Measurements from ENCODE around the gene BFSP2.

DNA sequence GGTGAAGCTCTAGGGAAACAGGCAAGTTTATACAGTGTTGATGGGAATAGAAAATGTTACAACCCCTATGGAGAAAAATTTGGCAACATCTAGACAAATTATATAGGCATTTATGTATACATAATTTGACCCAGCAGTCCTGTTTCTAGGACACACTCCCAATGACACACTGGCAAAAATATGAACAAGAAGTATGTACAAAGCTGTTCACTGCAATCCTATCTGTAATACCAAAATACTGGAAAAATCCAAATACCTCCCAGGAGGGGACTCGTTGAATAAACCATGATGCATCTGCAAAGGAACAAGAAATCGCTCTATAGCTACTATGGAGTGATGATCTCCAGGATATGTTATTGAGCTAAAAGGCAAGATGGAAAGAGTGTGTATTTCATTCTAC is 8.5 kb downstream of the BFSP2 start:
- TF ChIP-seq, protein P1, sequence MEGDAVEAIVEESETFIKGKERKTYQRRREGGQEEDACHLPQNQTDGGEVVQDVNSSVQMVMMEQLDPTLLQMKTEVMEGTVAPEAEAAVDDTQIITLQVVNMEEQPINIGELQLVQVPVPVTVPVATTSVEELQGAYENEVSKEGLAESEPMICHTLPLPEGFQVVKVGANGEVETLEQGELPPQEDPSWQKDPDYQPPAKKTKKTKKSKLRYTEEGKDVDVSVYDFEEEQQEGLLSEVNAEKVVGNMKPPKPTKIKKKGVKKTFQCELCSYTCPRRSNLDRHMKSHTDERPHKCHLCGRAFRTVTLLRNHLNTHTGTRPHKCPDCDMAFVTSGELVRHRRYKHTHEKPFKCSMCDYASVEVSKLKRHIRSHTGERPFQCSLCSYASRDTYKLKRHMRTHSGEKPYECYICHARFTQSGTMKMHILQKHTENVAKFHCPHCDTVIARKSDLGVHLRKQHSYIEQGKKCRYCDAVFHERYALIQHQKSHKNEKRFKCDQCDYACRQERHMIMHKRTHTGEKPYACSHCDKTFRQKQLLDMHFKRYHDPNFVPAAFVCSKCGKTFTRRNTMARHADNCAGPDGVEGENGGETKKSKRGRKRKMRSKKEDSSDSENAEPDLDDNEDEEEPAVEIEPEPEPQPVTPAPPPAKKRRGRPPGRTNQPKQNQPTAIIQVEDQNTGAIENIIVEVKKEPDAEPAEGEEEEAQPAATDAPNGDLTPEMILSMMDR (IDR thresholded peaks at IDR 0.05) = no peak
- TF ChIP-seq POLR2AphosphoS5 (IDR thresholded peaks at IDR 0.05; ENCODE audit: low read depth, low read length) (no peak), TCF7L2 (IDR thresholded peaks at IDR 0.05; ENCODE audit: low read depth, low read length) (no peak), SIN3A (IDR thresholded peaks at IDR 0.05; ENCODE audit: borderline replicate concordance, insufficient read depth, low read depth, low read length) (no peak)
- TF ChIP-seq, protein P2, sequence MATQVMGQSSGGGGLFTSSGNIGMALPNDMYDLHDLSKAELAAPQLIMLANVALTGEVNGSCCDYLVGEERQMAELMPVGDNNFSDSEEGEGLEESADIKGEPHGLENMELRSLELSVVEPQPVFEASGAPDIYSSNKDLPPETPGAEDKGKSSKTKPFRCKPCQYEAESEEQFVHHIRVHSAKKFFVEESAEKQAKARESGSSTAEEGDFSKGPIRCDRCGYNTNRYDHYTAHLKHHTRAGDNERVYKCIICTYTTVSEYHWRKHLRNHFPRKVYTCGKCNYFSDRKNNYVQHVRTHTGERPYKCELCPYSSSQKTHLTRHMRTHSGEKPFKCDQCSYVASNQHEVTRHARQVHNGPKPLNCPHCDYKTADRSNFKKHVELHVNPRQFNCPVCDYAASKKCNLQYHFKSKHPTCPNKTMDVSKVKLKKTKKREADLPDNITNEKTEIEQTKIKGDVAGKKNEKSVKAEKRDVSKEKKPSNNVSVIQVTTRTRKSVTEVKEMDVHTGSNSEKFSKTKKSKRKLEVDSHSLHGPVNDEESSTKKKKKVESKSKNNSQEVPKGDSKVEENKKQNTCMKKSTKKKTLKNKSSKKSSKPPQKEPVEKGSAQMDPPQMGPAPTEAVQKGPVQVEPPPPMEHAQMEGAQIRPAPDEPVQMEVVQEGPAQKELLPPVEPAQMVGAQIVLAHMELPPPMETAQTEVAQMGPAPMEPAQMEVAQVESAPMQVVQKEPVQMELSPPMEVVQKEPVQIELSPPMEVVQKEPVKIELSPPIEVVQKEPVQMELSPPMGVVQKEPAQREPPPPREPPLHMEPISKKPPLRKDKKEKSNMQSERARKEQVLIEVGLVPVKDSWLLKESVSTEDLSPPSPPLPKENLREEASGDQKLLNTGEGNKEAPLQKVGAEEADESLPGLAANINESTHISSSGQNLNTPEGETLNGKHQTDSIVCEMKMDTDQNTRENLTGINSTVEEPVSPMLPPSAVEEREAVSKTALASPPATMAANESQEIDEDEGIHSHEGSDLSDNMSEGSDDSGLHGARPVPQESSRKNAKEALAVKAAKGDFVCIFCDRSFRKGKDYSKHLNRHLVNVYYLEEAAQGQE (IDR thresholded peaks at IDR 0.05; ENCODE audit: insufficient read depth in 1 of 2, low read depth in 2 of 2, low read length in 1 of 2) = no peak

Data from Panc1 (cell line).